Activated T-cell treated with anti-CD3 and anti-CD28 coated beads, Interleukin-2, amount 50 U/mL, for 72 hours (primary cell): Measurements from ENCODE around the gene LIMCH1. TPM values are rescaled to one million over a fixed set of nuclear protein-coding genes. Genes with fewer than 3 reads are reported as not detected.
"Not testable (repeated sequence)": the region's sequence is repeated elsewhere in the genome, so short reads cannot be mapped to it uniquely, and the experiment has no call there.

Experiments
- ATAC-seq, 2 donors: fragments of 150-1000 bp; cut with Tn5 transposase; replicated peaks in 1 of 2; 2 replicates each; pipeline ENCODE4 v1.10.0; 2021; ENCODE audit warnings: moderate library complexity in 2 of 2, mild to moderate bottlenecking in 1 of 2
- DNase-seq, 2 donors: peaks; one replicate each; pipeline ENCODE4 v3.0.0; 2021 to 2022; ENCODE audit warnings: mixed read lengths in 1 of 2
- H3K27ac Mint-ChIP-seq: one replicate; pipeline ENCODE4 v1.8.0; 2022; ENCODE audit warnings: mild to moderate bottlenecking, moderate library complexity, mixed read lengths
- H3K27me3 Mint-ChIP-seq: one replicate; pipeline ENCODE4 v1.8.0; 2022; ENCODE audit warnings: low read depth, mixed read lengths
- H3K36me3 Mint-ChIP-seq, 2 donors: one replicate each; pipeline ENCODE4 v1.8.0; 2022; ENCODE audit warnings: mixed read lengths in 2 of 2, mild to moderate bottlenecking in 1 of 2; ENCODE audit not compliant: insufficient read depth in 2 of 2
- H3K4me1 Mint-ChIP-seq: one replicate; pipeline ENCODE4 v1.8.0; 2022; ENCODE audit warnings: low read depth, mixed read lengths
- H3K4me3 Mint-ChIP-seq, 2 donors: one replicate each; pipeline ENCODE4 v1.8.0; 2022; ENCODE audit warnings: mild to moderate bottlenecking in 2 of 2, mixed read lengths in 2 of 2, moderate library complexity in 2 of 2
- H3K9me3 Mint-ChIP-seq, 2 donors: one replicate each; pipeline ENCODE4 v1.8.0; 2022; ENCODE audit warnings: mixed read lengths in 2 of 2
- total RNA-seq, 2 donors: library from RNA; stranded (reverse); gene quantifications; one replicate each; pipeline ENCODE4 v1.2.3, GENCODE V29; 2022

LIMCH1 gene
- total RNA-seq, 2 donors from 2014 or later: not detected

DNA sequence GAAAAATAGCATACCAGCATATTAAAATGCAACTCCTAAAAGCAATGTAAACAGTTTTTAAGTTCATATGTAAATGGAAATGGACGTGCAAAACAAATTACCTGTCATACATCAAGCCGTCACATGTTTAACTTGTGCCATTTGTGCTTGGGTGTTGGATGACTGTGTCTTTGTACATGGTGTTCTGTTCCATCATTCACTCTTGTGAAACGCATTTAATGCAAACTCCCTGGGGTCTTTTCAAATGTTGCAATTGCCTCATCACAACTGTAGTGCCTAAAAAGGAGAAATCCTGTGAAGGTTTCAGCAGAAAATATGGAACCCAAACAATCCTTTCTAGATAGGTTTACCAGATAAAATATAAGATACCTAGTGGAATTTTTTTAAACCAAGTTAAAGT is 158.2 kb downstream of the LIMCH1 start:
- no peak for ATAC-seq
- Mint-ChIP-seq H3K27me3 (no peaks in the 10 kb centered on the region), H3K27ac (no peak overlapping the region), H3K9me3 (no peaks in the 10 kb centered on the region), H3K4me1 (no peaks in the 10 kb centered on the region), H3K4me3 (no peak overlapping the region), H3K36me3 (no peaks in the 10 kb centered on the region)
- no peak for DNase-seq

GRCh38 chr4:41696763-41697162 is 158.8 kb downstream of the LIMCH1 start:
- DNase-seq (no peak), ATAC-seq (no peak)
- no peak overlapping the region for H3K27ac Mint-ChIP-seq
- no peaks in the 10 kb centered on the region for H3K36me3 Mint-ChIP-seq
- H3K27me3 Mint-ChIP-seq: no peaks in the 10 kb centered on the region
- H3K4me1 Mint-ChIP-seq: no peaks in the 10 kb centered on the region
- no peaks in the 10 kb centered on the region for H3K9me3 Mint-ChIP-seq
- H3K4me3 Mint-ChIP-seq: no peak overlapping the region

DNA sequence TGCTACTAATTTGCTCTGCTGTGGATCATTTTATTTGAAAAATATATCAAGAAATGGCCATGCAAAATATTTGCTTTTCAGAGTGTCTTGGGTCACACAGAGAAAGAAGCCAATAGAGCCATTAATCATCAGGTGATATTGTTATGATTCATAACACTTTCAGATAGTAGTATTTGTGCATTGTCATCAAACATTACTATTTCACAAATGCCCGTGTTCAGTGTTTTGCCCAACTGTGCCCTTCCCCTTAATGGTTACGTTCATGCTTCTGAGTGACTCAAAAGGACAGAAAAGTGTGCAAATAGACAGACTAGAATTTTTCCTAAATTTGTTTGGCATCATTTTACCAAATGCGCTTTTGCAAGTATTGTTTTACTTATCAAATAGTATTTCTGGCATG is 164.0 kb downstream of the LIMCH1 start:
- H3K36me3 Mint-ChIP-seq: no peaks in the 10 kb centered on the region
- no peaks in the 10 kb centered on the region for H3K27me3 Mint-ChIP-seq
- no peaks in the 10 kb centered on the region for H3K9me3 Mint-ChIP-seq
- ATAC-seq (no peak), DNase-seq (no peak)
- H3K4me1 Mint-ChIP-seq: no peaks in the 10 kb centered on the region
- H3K27ac Mint-ChIP-seq: no peak overlapping the region
- H3K4me3 Mint-ChIP-seq: no peak overlapping the region

DNA sequence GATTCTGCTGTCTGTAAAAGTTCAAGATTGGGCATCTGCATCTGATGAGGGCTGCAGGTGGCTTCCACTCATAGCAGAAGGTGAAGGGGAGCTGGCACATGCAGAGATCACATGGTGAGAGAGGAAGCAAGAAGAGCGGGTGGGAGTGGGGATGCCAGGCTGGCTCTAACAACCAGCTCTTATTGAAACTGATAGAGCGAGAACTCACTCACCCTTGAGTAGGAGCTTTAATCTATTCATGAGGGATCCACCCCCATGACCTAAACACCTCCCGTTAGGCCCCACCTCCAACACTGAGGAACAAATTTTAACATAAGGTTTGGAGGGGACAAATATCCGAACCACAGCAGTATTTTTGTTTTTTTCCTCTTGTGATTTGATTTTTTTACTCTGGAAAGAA is 164.8 kb downstream of the LIMCH1 start:
- H3K27me3 Mint-ChIP-seq: no peaks in the 10 kb centered on the region
- ATAC-seq (no peak), DNase-seq (no peak)
- no peak overlapping the region for H3K4me3 Mint-ChIP-seq
- H3K36me3 Mint-ChIP-seq: no peaks in the 10 kb centered on the region
- H3K9me3 Mint-ChIP-seq: no peaks in the 10 kb centered on the region
- no peak overlapping the region for H3K27ac Mint-ChIP-seq
- no peaks in the 10 kb centered on the region for H3K4me1 Mint-ChIP-seq

- H3K27ac Mint-ChIP-seq: no peak overlapping the region
- H3K36me3 Mint-ChIP-seq: no peaks in the 10 kb centered on the region
- DNase-seq (no peak), ATAC-seq (no peak)
- no peaks in the 10 kb centered on the region for H3K9me3 Mint-ChIP-seq
- H3K4me3 Mint-ChIP-seq: no peak overlapping the region
- H3K4me1 Mint-ChIP-seq: no peaks in the 10 kb centered on the region
- H3K27me3 Mint-ChIP-seq: peaks cover 4% of the 10 kb centered on the region
Observed at GRCh38 chr4:41703785-41704184, 165.8 kb downstream of the LIMCH1 start.

GRCh38 chr4:41709844-41710481 is 172.0 kb downstream of the LIMCH1 start:
- peaks cover 7% of the 10 kb centered on the region for H3K27me3 Mint-ChIP-seq
- no peak for ATAC-seq
- DNase-seq: no peak
- no peaks in the 10 kb centered on the region for H3K9me3 Mint-ChIP-seq
- H3K27ac Mint-ChIP-seq: no peak overlapping the region
- no peaks in the 10 kb centered on the region for H3K4me1 Mint-ChIP-seq
- H3K36me3 Mint-ChIP-seq: no peaks in the 10 kb centered on the region
- no peak overlapping the region for H3K4me3 Mint-ChIP-seq

- H3K27me3 Mint-ChIP-seq, H3K4me1 Mint-ChIP-seq, H3K4me3 Mint-ChIP-seq, H3K36me3 Mint-ChIP-seq, H3K27ac Mint-ChIP-seq, ATAC-seq, DNase-seq, H3K9me3 Mint-ChIP-seq: not testable (repeated sequence)
Observed at GRCh38 chr4:41711654-41712053, 173.7 kb downstream of the LIMCH1 start.

DNA sequence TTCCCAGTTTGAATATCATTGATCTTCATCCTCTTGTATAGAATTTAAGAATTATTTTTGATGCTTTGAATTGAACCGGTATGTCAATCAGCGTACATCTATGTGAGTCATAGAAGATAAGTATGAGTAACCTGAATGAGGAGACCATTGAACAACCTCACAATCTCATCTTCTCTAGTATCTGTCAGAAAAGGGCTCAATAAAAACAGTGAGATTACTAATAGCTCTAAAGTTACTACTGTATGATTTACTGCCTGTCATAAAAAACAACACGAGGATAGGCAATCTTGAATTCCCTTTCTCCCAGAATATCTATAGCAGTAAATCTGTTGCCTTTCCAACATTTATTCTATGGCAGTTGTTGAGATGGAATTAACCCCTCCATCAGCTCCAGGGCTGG is 174.5 kb downstream of the LIMCH1 start:
- peaks cover 7% of the 10 kb centered on the region for H3K27me3 Mint-ChIP-seq
- no peaks in the 10 kb centered on the region for H3K9me3 Mint-ChIP-seq
- no peak overlapping the region for H3K27ac Mint-ChIP-seq
- H3K4me3 Mint-ChIP-seq: no peak overlapping the region
- no peaks in the 10 kb centered on the region for H3K36me3 Mint-ChIP-seq
- DNase-seq (no peak), ATAC-seq (no peak)
- H3K4me1 Mint-ChIP-seq: no peaks in the 10 kb centered on the region

DNA sequence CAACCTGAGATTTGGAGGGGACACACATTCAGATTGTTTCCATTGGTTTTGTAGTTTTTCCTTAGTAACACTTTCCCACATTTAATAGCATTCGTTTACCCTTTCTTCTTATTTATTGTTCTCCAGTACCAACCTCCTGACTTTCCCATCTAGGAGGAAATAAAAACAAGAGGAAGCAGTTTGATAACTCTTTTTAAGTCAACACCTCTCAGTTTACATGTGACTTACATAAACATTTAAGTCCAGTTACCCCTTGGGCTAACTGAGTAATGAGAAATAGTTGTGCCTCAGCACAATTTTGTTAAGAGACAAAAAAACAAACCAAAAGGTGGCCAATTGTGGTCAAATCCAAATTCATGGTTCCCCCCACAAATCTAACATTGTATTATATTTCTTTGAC is 175.8 kb downstream of the LIMCH1 start:
- no peaks in the 10 kb centered on the region for H3K9me3 Mint-ChIP-seq
- no peak overlapping the region for H3K4me3 Mint-ChIP-seq
- DNase-seq (no peak), ATAC-seq (no peak)
- no peaks in the 10 kb centered on the region for H3K4me1 Mint-ChIP-seq
- H3K27ac Mint-ChIP-seq: no peak overlapping the region
- H3K27me3 Mint-ChIP-seq: peaks cover 3% of the 10 kb centered on the region
- no peaks in the 10 kb centered on the region for H3K36me3 Mint-ChIP-seq

GRCh38 chr4:41714364-41715000 is 176.5 kb downstream of the LIMCH1 start:
- H3K27me3 Mint-ChIP-seq: no peaks in the 10 kb centered on the region
- ATAC-seq (no peak), DNase-seq (no peak)
- no peak overlapping the region for H3K4me3 Mint-ChIP-seq
- H3K36me3 Mint-ChIP-seq: no peaks in the 10 kb centered on the region
- H3K9me3 Mint-ChIP-seq: no peaks in the 10 kb centered on the region
- H3K4me1 Mint-ChIP-seq: no peaks in the 10 kb centered on the region
- H3K27ac Mint-ChIP-seq: no peak overlapping the region

- Mint-ChIP-seq H3K4me3 (no peak overlapping the region), H3K9me3 (peaks cover 0 to 4% of the 10 kb centered on the region in 2 donors), H3K27ac (no peak overlapping the region), H3K27me3 (no peaks in the 10 kb centered on the region), H3K4me1 (no peaks in the 10 kb centered on the region), H3K36me3 (peaks cover 0 to 3% of the 10 kb centered on the region in 2 donors)
- ATAC-seq (no peak), DNase-seq (no peak)
Observed at GRCh38 chr4:41715155-41715554, 177.2 kb downstream of the LIMCH1 start.

GRCh38 chr4:41718907-41719306 is 180.9 kb downstream of the LIMCH1 start:
- peaks cover 0 to 4% of the 10 kb centered on the region in 2 donors for H3K9me3 Mint-ChIP-seq
- H3K4me3 Mint-ChIP-seq: no peak overlapping the region
- H3K27me3 Mint-ChIP-seq: no peaks in the 10 kb centered on the region
- H3K36me3 Mint-ChIP-seq: peaks cover 0 to 4% of the 10 kb centered on the region in 2 donors
- H3K4me1 Mint-ChIP-seq: no peaks in the 10 kb centered on the region
- ATAC-seq (no peak), DNase-seq (no peak)
- no peak overlapping the region for H3K27ac Mint-ChIP-seq

GRCh38 chr4:41719417-41719816 is 181.5 kb downstream of the LIMCH1 start:
- Mint-ChIP-seq H3K4me1 (no peaks in the 10 kb centered on the region), H3K36me3 (peaks cover 0 to 4% of the 10 kb centered on the region in 2 donors)
- no peak for ATAC-seq

DNA sequence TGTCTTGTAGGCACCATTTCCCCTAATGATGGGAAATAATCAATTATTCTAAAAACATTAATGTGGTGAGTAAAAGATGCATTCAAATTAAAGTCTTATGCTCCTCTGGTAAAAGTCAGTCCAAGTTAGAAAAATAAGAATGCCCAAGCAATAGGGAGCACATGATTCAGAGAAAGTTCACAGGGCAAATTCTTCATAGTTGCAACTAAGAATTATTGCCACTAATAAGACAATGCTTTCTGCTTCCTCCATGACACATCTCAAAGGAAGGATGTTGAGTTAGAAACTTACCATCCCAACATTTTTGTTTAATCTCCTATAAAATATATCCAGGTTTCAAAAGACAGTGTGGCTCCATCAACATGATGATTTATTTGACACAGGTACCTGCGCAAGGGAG is 184.2 kb downstream of the LIMCH1 start:
- Mint-ChIP-seq H3K27ac (no peak overlapping the region), H3K9me3 (peaks cover 5 to 9% of the 10 kb centered on the region in 2 donors), H3K27me3 (no peaks in the 10 kb centered on the region), H3K36me3 (peaks cover 3 to 6% of the 10 kb centered on the region in 2 donors), H3K4me3 (no peak overlapping the region), H3K4me1 (no peaks in the 10 kb centered on the region)
- no peak for ATAC-seq
- DNase-seq: no peak

More at GRCh38 chr4:41719417-41719816, 181.5 kb downstream of the LIMCH1 start:
- Mint-ChIP-seq H3K27ac (no peak overlapping the region), H3K27me3 (no peaks in the 10 kb centered on the region), H3K9me3 (peaks cover 0 to 4% of the 10 kb centered on the region in 2 donors), H3K4me3 (no peak overlapping the region)
- DNase-seq: no peak
